Stimulated activated CD4-positive, alpha-beta T cell treated with anti-CD3 and anti-CD28 coated beads, Interleukin-2, amount 100 ng/mL, for 24 hours (primary cell): ENCODE measurements around the gene GMCL2.
A peak's percentile ranks its signal among the peaks of the same experiment; 100 is the strongest.
"Not testable (repeated sequence)": the region's sequence is repeated elsewhere in the genome, so short reads cannot be mapped to it uniquely, and the experiment has no call there.

Experiments
- DNase-seq, 2 donors: peaks; one replicate each; pipeline ENCODE4 v3.0.0-alpha.2; 2020

Gene GMCL2, protein sequence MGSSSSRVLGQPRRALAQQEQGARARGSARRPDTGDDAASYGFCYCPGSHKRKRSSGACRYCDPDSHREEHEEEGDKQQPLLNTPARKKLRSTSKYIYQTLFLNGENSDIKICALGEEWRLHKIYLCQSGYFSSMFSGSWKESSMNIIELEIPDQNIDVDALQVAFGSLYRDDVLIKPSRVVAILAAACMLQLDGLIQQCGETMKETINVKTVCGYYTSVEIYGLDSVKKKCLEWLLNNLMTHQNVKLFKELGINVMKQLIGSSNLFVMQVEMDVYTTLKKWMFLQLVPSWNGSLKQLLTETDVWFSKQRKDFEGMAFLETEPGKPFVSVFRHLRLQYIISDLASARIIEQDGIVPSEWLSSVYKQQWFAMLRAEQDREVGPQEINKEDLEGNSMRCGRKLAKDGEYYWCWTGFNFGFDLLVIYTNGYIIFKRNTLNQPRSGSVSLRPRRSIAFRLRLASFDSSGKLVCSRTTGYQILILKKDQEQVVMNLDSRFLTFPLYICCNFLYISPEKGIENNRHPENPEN

GRCh38 chr5:178187014-178187413, at the start of gene GMCL2:
Gene GMCL2 (minus strand): TSS chr5:178187371. CDS start chr5:178187299, 72 bp downstream.
- no peak for DNase-seq

DNA sequence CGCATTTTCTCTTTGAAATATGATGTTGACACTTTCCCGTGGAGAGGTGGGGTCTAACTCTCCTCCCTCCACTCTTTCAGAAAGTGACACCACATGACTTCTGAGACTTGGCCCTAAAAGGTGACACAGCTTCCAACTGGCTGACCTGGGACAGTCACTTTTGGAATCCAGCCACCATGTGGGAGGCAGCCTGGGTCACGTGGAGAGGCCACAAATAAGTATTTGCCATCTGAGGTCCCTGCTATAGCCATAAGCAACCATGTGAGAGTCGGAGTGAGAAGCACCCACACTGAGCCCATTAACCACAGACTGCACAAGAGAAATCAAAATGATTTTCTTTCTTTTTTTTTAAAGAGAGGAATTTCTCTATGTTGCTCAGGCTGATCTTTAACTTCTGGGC, 49.5 kb upstream of the GMCL2 start:
- no peak for DNase-seq

- no peak for DNase-seq
Measured at GRCh38 chr5:178236126-178236525, 49.0 kb upstream of the GMCL2 start.

DNA sequence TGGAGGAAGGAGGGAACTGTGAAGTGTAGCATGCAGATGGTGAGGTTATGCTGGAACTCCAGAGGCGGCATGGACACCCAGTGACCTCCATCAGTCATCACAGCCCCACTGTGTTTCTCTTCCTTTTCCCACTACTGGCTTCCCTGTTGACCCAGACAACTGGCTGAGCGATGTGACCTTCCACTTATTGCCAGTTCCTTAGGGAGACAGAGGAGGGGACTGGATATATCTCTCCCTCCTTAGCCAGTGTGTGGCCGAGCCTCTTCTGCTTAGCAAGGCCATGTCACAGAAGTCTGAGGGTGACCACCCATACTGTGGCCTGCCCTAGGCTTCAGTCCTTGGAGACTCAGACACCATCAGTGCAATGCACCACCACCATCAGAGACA, 48.4 kb upstream of the GMCL2 start:
- DNase-seq = no peak

DNA sequence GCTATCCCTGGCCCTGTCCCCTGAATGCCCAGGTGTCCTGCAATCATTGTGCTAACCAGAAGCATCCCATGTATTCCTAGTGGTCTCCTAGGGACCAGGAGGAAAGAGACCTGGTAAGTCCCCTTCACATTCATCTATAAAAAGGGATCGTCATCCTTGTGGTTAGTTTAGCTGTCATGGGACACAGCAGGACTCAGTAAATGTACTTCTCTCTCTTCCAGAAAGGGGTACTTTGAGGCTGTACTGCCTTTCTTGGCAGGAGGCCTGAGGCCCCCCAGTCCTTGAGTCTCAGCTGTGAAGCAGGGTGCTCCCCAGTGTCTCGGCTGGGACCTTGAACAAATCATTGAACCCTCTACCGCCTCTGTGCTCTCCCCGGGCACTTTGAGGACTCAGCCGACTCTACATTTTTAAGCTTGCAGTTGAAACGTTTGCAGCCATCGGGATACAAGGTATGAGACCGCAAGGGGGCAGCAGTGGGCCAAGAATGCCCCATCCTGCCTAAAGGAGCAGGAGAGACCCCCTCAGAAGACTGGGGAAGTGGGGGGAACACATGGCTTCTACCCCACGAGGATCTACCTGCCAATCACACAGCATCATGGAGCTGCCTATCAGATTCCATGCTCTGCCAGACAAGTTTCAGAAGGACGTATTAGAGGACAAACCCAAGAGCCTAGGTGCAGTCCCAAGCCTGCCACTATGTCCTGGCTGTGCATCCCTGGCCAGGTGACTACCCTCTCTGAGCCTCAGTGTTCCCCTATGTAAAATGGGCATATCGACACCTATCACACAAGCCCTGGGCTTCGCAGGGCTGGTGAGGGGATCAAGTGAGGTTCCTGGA, 47.8 kb upstream of the GMCL2 start:
- peak; percentile 84 for DNase-seq

- no peak for DNase-seq
Measured at GRCh38 chr5:178234121-178234749, 47.1 kb upstream of the GMCL2 start.

- DNase-seq = no peak
Measured at GRCh38 chr5:178232920-178233429, 45.8 kb upstream of the GMCL2 start.

DNA sequence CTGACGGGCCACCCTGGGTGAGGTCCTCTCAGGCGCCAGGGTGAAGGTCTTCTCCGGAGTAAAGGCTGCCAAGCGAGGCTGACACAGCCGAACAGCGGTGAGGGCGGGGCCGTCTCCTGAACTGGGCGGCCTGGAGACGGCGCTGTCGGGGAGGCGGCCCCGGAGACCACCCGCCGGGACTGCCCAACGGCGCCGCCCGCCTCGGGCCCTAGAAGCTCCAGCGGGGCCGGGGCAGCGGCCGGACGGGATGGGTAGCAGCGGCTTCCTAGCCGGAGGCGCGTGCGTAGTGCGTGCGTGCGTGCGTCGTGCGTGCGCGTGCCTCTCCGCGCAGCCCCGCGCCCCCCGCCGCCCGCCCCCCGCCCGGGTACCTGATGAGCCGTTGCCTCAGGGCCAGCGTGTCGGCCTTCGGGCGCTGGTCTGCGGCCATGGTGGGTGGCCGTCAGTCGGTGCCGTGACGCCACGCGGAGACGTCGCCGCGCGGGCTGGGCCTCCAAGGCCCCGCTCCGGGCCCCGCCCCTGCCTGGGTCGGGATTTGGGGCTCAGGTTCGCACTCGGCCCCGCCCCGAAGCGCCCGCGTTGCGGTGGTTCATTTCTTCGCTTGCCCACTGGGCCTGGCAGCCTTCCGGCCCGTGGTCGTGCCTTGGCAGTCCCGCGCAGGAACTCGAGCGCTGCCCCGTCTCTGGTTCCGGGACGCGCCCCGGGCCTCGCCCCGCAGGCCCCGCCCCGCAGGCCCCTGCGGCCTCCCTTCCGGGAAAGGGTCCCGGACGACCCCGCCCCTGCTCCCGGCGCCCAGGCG, 45.2 kb upstream of the GMCL2 start, which contains the start of gene PHYKPL:
Gene PHYKPL, minus strand, starts transcription at position 679 of the 796 bp plus-strand sequence. Its CDS starts 252 bp downstream, at position 427.
- DNase-seq = peak; percentile 75 to 77

GRCh38 chr5:178231539-178232123, 44.5 kb upstream of the GMCL2 start:
- DNase-seq = no peak

DNA sequence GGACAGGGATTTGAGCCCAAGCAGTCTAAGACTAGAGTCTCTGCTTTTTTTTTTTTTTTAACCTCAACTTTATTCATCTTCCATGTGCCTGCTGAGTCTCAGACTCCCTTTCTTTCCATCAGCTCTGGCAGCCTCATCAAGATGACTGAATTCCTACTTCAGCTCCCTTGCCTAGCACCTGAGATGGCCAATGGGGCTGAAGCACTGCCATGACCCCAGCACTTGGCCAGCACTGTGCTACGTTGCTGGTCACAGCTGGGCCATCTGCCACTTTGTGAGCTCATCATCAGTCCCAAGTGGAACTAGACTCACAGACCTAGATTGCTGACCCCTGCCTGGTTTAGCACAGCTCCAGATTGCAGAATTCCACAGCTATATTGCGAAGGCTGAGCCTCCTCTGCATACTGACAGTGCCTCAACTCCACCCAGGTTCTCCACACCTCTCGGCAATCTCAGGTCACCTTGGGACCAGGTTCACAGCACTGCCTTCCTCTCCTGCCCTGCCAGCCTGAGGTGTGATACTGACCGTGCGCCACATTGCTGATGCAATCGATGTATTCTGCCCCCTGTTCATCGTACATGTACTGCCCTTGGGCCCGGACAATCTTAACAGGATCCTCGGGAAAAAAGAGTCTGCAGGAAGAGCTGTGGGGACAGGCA, 43.8 kb upstream of the GMCL2 start:
- DNase-seq = no peak

GRCh38 chr5:178229861-178230260, 42.7 kb upstream of the GMCL2 start:
- DNase-seq = no peak

GRCh38 chr5:178229111-178229510, 41.9 kb upstream of the GMCL2 start:
- not testable (repeated sequence) for DNase-seq

- no peak for DNase-seq
Measured at GRCh38 chr5:178228609-178229008, 41.4 kb upstream of the GMCL2 start.

DNA sequence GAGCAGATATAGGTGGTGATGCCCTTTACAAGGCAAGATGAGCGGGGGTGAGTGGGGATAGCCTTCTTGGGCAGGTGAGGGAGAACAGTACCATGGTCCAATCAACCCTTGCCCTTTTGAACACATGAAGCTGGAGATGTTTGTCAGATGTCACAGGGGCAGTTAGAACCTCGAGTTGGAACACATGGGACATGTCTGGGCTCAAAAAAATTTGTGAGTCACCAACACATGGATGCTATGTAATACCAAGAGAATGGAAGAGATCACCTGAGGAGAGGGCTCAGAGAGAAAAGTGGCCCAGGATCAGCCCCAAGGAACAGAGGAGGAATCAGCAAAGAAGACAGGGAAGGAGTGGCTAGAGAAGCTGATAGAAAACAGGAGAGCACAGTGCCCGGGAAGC, 40.8 kb upstream of the GMCL2 start:
- no peak for DNase-seq

- DNase-seq = no peak
Measured at GRCh38 chr5:178227138-178227659, 40.0 kb upstream of the GMCL2 start.

DNA sequence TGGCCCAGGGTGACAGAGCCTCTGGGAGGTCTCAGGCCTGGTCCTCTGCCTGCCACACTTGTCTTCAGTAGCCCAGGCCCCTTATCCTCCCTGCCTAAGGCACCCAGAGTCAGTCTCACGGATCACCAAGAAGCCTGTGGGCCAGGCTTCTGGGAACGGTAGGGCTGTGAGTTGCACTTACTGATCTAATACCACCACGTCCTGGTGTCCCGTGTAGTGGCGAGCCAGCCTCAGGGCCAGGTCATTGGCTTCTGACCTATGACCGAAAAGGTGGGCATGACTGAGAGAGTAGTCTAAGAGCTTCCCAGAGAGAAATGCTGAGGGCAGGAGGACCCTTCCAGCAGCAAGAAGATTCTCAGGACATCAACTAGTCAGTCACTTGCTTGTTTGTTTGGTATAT, 38.0 kb upstream of the GMCL2 start:
- DNase-seq = no peak

GRCh38 chr5:178224403-178224802, 37.2 kb upstream of the GMCL2 start:
- no peak for DNase-seq

GRCh38 chr5:178223828-178224335, 36.7 kb upstream of the GMCL2 start:
- DNase-seq = no peak

GRCh38 chr5:178223196-178223773, 36.1 kb upstream of the GMCL2 start:
- no peak for DNase-seq

GRCh38 chr5:178222292-178222691, 35.1 kb upstream of the GMCL2 start:
- DNase-seq = no peak
